ENCODE measurements around the gene RNF149.

RNF149 gene

DNA sequence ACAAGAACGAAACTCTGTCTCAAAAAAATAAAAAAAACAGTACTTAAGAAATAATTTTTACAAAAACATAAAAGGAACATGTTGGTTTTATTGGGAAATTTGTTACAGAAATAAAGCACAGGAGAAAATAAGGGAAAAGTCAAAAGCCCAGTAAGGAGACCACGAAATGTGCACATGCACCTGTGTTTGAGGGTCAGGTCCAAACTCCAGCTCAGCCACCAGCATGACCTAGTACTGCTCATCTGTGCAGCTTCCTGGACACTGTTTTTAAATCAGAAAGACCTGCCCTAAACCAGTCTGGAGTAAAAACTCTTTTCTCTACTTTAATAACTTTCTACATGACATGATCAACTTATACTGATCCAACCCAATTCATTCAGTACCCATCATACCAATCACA, 21.2 kb downstream of the RNF149 start:
- Histone ChIP-seq H3K27me3 (ENCODE audit: insufficient read depth, poor library complexity, severe bottlenecking) (no peaks in the 10 kb centered on the region), H3K4me3 (replicated peaks; ENCODE audit: insufficient read depth, low read length) (no peak overlapping the region)

GRCh38 chr2:101286684-101287083, 21.8 kb downstream of the RNF149 start:
- H3K27me3 ChIP-seq (ENCODE audit: insufficient read depth, poor library complexity, severe bottlenecking), result no peaks in the 10 kb centered on the region
- TF ChIP-seq, protein P1, sequence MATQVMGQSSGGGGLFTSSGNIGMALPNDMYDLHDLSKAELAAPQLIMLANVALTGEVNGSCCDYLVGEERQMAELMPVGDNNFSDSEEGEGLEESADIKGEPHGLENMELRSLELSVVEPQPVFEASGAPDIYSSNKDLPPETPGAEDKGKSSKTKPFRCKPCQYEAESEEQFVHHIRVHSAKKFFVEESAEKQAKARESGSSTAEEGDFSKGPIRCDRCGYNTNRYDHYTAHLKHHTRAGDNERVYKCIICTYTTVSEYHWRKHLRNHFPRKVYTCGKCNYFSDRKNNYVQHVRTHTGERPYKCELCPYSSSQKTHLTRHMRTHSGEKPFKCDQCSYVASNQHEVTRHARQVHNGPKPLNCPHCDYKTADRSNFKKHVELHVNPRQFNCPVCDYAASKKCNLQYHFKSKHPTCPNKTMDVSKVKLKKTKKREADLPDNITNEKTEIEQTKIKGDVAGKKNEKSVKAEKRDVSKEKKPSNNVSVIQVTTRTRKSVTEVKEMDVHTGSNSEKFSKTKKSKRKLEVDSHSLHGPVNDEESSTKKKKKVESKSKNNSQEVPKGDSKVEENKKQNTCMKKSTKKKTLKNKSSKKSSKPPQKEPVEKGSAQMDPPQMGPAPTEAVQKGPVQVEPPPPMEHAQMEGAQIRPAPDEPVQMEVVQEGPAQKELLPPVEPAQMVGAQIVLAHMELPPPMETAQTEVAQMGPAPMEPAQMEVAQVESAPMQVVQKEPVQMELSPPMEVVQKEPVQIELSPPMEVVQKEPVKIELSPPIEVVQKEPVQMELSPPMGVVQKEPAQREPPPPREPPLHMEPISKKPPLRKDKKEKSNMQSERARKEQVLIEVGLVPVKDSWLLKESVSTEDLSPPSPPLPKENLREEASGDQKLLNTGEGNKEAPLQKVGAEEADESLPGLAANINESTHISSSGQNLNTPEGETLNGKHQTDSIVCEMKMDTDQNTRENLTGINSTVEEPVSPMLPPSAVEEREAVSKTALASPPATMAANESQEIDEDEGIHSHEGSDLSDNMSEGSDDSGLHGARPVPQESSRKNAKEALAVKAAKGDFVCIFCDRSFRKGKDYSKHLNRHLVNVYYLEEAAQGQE (IDR thresholded peaks at IDR 0.05; ENCODE audit: insufficient replicate concordance, low read depth), result no peak
- TF ChIP-seq POLR2AphosphoS5 (IDR thresholded peaks at IDR 0.05; ENCODE audit: low read depth) (no peak), GABPA (IDR thresholded peaks at IDR 0.05; ENCODE audit: low read depth) (no peak), SPI1 (IDR thresholded peaks at IDR 0.05; ENCODE audit: borderline replicate concordance, low read depth) (no peak)
- TF ChIP-seq, protein P2, sequence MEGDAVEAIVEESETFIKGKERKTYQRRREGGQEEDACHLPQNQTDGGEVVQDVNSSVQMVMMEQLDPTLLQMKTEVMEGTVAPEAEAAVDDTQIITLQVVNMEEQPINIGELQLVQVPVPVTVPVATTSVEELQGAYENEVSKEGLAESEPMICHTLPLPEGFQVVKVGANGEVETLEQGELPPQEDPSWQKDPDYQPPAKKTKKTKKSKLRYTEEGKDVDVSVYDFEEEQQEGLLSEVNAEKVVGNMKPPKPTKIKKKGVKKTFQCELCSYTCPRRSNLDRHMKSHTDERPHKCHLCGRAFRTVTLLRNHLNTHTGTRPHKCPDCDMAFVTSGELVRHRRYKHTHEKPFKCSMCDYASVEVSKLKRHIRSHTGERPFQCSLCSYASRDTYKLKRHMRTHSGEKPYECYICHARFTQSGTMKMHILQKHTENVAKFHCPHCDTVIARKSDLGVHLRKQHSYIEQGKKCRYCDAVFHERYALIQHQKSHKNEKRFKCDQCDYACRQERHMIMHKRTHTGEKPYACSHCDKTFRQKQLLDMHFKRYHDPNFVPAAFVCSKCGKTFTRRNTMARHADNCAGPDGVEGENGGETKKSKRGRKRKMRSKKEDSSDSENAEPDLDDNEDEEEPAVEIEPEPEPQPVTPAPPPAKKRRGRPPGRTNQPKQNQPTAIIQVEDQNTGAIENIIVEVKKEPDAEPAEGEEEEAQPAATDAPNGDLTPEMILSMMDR (IDR thresholded peaks at IDR 0.05; ENCODE audit: insufficient read depth, low read length), result no peak
- H3K4me3 ChIP-seq (replicated peaks; ENCODE audit: insufficient read depth, low read length), result no peak overlapping the region
- H3K27ac ChIP-seq (replicated peaks), result no peak overlapping the region
- DNase-seq (ENCODE audit: low read depth in 1 of 2, low spot score in 1 of 2), result no peak

More for the DNA sequence above, 21.2 kb downstream of the RNF149 start:
- no peak overlapping the region for H3K27ac ChIP-seq (replicated peaks)
- TF ChIP-seq GABPA (IDR thresholded peaks at IDR 0.05; ENCODE audit: low read depth) (no peak), SPI1 (IDR thresholded peaks at IDR 0.05; ENCODE audit: borderline replicate concordance, low read depth) (no peak), POLR2AphosphoS5 (IDR thresholded peaks at IDR 0.05; ENCODE audit: low read depth) (no peak)
- TF ChIP-seq, protein P1 (IDR thresholded peaks at IDR 0.05; ENCODE audit: insufficient replicate concordance, low read depth), result no peak
- TF ChIP-seq, protein P2 (IDR thresholded peaks at IDR 0.05; ENCODE audit: insufficient read depth, low read length), result no peak
- DNase-seq (ENCODE audit: low read depth in 1 of 2, low spot score in 1 of 2), result no peak

- TF ChIP-seq GABPA (IDR thresholded peaks at IDR 0.05; ENCODE audit: low read depth) (no peak), POLR2AphosphoS5 (IDR thresholded peaks at IDR 0.05; ENCODE audit: low read depth) (no peak), SPI1 (IDR thresholded peaks at IDR 0.05; ENCODE audit: borderline replicate concordance, low read depth) (no peak)
- TF ChIP-seq, protein P2 (IDR thresholded peaks at IDR 0.05; ENCODE audit: insufficient read depth, low read length), result no peak
- TF ChIP-seq, protein P1 (IDR thresholded peaks at IDR 0.05; ENCODE audit: insufficient replicate concordance, low read depth), result no peak
- Histone ChIP-seq H3K4me3 (replicated peaks; ENCODE audit: insufficient read depth, low read length) (no peak overlapping the region), H3K27me3 (ENCODE audit: insufficient read depth, poor library complexity, severe bottlenecking) (no peaks in the 10 kb centered on the region), H3K27ac (replicated peaks) (no peak overlapping the region)
- no peak for DNase-seq (ENCODE audit: low read depth in 1 of 2, low spot score in 1 of 2)
Observed at GRCh38 chr2:101282980-101283379, 25.5 kb downstream of the RNF149 start.
